DND-41 (cell line): Measurements from ENCODE around the gene ITGA1.

Experiments used
- ATAC-seq: fragments of 200-7000 bp; cut with Tn5 transposase; 3 replicates; pipeline ENCODE4 v1.9.1; 2021; ENCODE audit warnings: low read depth; ENCODE audit not compliant: insufficient read depth
- DNase-seq: peaks from one replicate; pipeline ENCODE4 v3.0.0-alpha.2; 2020
- H2AFZ ChIP-seq: 2 replicates; pipeline ENCODE4 v1.6.0; 2012; ENCODE audit warnings: low read depth, low read length
- H3K27ac ChIP-seq: 2 replicates; pipeline ENCODE4 v1.5.1; 2012; ENCODE audit warnings: low read length, inconsistent platforms
- H3K27me3 ChIP-seq: fragments of 200-600 bp; sonication (generic); 2 replicates; pipeline ENCODE4 v1.6.0; 2012; ENCODE audit warnings: low read length, mild to moderate bottlenecking, inconsistent platforms; ENCODE audit not compliant: insufficient read depth, poor library complexity
- H3K36me3 ChIP-seq: 2 replicates; pipeline ENCODE4 v1.5.1; 2012; ENCODE audit warnings: low read length, inconsistent platforms; ENCODE audit not compliant: insufficient read depth
- H3K4me1 ChIP-seq: 2 replicates; pipeline ENCODE4 v1.5.1; 2012; ENCODE audit warnings: mild to moderate bottlenecking, low read length; ENCODE audit not compliant: insufficient read depth
- H3K4me2 ChIP-seq: 2 replicates; pipeline ENCODE4 v1.6.0; 2012; ENCODE audit warnings: mild to moderate bottlenecking, moderate library complexity, low read length, inconsistent platforms; ENCODE audit not compliant: insufficient read depth
- H3K4me3 ChIP-seq, 2 experiments: fragments of 200-600 bp in 1 of 2; shearing (Covaris generic) in 1 of 2; 2 replicates each; pipeline ENCODE4 v1.5.1; 2012 to 2016; ENCODE audit warnings: inconsistent platforms in 2 of 2, low read length in 2 of 2, mild to moderate bottlenecking in 2 of 2, low read depth in 1 of 2, moderate library complexity in 1 of 2
- H3K79me2 ChIP-seq: 2 replicates; pipeline ENCODE4 v1.6.0; 2012; ENCODE audit warnings: low read length, inconsistent platforms; ENCODE audit not compliant: insufficient read depth
- H3K9ac ChIP-seq: 2 replicates; pipeline ENCODE4 v1.6.0; 2012; ENCODE audit warnings: low read depth, mild to moderate bottlenecking, inconsistent platforms, low read length, moderate library complexity
- H3K9me3 ChIP-seq: 2 replicates; pipeline ENCODE4 v1.5.1; 2012; ENCODE audit warnings: low read length, moderate library complexity, mild to moderate bottlenecking, inconsistent platforms; ENCODE audit not compliant: insufficient read depth, severe bottlenecking
- H4K20me1 ChIP-seq: 2 replicates; pipeline ENCODE4 v1.6.0; 2012; ENCODE audit warnings: low read length; ENCODE audit not compliant: insufficient read depth
- EZH2 ChIP-seq: IDR thresholded peaks from 3 replicates; pipeline ENCODE4 v1.6.1; 2012; ENCODE audit warnings: borderline replicate concordance, low read depth, mild to moderate bottlenecking, moderate library complexity, low read length, inconsistent platforms; ENCODE audit not compliant: severe bottlenecking
- TF ChIP-seq, protein P1 (sequence below): IDR thresholded peaks from 2 replicates; pipeline ENCODE4 v1.5.1; 2012; ENCODE audit warnings: borderline replicate concordance, low read length, moderate library complexity, mild to moderate bottlenecking; ENCODE audit not compliant: poor library complexity, severe bottlenecking; ENCODE audit errors: extremely low read depth

ITGA1 gene

DNA sequence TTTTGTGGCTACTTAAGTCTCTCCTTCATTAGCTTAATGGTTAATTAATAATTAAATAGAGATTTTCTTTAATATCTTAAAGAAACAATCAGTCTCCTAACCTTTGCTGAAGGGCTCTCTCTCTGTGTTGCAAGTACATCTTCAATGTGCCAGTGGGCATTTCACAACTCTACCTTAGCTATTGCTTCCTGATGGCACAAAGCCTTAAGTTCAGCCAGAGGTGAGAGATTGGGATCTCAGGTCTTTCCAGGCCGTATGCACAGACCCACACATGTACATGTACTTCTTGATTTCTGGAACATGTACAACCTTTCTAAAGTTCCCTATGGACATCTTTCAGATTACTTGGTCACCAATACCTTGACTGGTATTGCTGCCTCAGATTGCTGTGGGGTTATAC is 8.9 kb upstream of the ITGA1 start:
- no peak for ATAC-seq
- DNase-seq: no peak
- no peaks in the 10 kb centered on the region for H3K36me3 ChIP-seq

DNA sequence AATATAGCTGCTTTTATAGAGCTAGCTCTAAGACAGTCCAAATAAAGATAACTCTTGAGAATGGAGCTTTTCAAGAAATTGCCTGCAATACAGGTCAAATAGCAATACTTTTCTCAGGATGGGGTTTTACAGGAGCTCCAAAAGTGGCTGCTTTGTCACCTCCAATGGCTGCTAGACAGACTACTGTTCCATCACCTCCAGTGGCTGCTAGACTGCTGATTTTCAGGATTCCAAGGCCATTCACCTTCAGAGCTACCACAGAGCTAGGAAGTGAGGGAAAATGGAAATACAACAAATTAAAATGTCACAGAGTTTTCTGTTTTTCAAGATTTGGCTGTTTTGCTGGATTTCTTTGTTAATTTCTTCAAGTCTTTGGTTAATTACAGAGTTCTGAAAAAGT is 8.5 kb upstream of the ITGA1 start:
- no peak overlapping the region for H3K9ac ChIP-seq
- ATAC-seq (no peak), DNase-seq (no peak)
- TF ChIP-seq EZH2: no peak
- TF ChIP-seq, protein P1, sequence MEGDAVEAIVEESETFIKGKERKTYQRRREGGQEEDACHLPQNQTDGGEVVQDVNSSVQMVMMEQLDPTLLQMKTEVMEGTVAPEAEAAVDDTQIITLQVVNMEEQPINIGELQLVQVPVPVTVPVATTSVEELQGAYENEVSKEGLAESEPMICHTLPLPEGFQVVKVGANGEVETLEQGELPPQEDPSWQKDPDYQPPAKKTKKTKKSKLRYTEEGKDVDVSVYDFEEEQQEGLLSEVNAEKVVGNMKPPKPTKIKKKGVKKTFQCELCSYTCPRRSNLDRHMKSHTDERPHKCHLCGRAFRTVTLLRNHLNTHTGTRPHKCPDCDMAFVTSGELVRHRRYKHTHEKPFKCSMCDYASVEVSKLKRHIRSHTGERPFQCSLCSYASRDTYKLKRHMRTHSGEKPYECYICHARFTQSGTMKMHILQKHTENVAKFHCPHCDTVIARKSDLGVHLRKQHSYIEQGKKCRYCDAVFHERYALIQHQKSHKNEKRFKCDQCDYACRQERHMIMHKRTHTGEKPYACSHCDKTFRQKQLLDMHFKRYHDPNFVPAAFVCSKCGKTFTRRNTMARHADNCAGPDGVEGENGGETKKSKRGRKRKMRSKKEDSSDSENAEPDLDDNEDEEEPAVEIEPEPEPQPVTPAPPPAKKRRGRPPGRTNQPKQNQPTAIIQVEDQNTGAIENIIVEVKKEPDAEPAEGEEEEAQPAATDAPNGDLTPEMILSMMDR: no peak
- peaks cover 13% of the 10 kb centered on the region for H3K4me1 ChIP-seq
- no peaks in the 10 kb centered on the region for H3K9me3 ChIP-seq
- H3K27ac ChIP-seq: no peak overlapping the region
- H3K36me3 ChIP-seq: no peaks in the 10 kb centered on the region
- H2AFZ ChIP-seq: no peak overlapping the region
- no peaks in the 10 kb centered on the region for H4K20me1 ChIP-seq
- H3K4me2 ChIP-seq: no peak overlapping the region
- H3K79me2 ChIP-seq: no peaks in the 10 kb centered on the region
- H3K4me3 ChIP-seq: no peak overlapping the region
- no peaks in the 10 kb centered on the region for H3K27me3 ChIP-seq

More for the DNA sequence above, 8.9 kb upstream of the ITGA1 start:
- TF ChIP-seq EZH2: no peak
- TF ChIP-seq, protein P1: no peak
- no peaks in the 10 kb centered on the region for H3K79me2 ChIP-seq
- H3K4me1 ChIP-seq: peaks cover 17% of the 10 kb centered on the region
- H3K27ac ChIP-seq: no peak overlapping the region
- H3K4me3 ChIP-seq: no peak overlapping the region
- no peaks in the 10 kb centered on the region for H4K20me1 ChIP-seq
- no peak overlapping the region for H3K4me2 ChIP-seq
- H3K9me3 ChIP-seq: no peaks in the 10 kb centered on the region
- H2AFZ ChIP-seq: no peak overlapping the region
- no peak overlapping the region for H3K9ac ChIP-seq
- no peaks in the 10 kb centered on the region for H3K27me3 ChIP-seq

DNA sequence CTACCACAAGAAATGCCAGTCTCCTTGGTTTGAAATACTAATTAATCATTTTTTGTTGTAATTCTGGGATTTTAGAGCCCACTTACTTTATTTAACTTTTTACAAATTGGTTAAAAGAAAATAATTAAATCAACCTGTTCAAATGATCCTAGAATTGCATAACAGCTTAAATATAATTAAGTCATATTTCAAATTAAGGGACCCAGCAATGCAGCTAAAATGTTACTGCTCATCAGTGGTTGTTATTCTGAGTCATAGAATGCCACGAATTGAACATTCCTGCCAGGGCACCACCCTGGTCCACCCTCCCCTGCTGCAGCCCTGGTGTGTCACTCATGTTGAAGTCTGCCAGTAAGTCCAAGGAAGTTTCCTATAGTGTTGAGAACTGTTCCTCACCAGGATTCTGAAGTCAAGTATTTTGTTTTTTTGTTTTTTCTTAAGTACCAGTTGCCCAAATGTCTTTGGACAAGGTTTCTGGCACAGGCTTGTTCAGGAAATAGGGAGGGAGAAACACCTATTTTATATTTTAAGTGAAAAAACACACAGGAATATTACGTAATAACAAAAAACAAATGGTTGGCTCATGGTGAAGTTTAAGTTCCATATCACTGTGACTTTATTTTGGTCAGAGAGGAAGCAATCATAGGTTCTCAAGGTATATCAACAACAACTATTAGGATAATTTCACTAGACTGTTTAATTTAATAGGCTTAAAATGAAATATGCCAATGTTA is 4.3 kb upstream of the ITGA1 start:
- no peak overlapping the region for H3K27ac ChIP-seq
- no peak overlapping the region for H3K4me3 ChIP-seq
- no peak overlapping the region for H3K4me2 ChIP-seq
- ATAC-seq: no peak
- TF ChIP-seq, protein P1: no peak
- no peak for TF ChIP-seq EZH2
- H3K9ac ChIP-seq: no peak overlapping the region
- H3K79me2 ChIP-seq: peaks cover 7% of the 10 kb centered on the region
- H2AFZ ChIP-seq: no peak overlapping the region
- H4K20me1 ChIP-seq: no peaks in the 10 kb centered on the region
- no peak for DNase-seq
- H3K36me3 ChIP-seq: no peaks in the 10 kb centered on the region
- H3K27me3 ChIP-seq: no peaks in the 10 kb centered on the region
- no peaks in the 10 kb centered on the region for H3K9me3 ChIP-seq
- peaks cover 14% of the 10 kb centered on the region for H3K4me1 ChIP-seq

DNA sequence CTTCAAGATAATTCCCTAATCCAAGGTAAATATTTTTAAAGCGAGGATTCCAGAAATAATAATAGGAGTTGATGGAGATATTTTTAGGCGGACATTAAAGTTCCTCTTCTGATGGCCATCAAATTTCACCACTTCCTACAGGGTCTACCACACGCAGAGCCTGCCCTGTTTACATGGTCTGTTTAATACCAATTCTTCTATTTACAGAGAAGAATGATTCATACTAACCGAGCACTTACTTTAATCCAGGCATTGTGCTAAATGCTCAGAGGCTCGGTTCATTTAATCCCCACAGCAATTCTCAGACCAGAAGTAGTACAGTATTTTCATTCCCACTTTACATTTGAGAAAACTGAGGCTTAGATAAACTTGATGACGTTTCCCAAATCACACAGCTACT is 3.0 kb upstream of the ITGA1 start:
- ATAC-seq (no peak), DNase-seq (no peak)

More for the DNA sequence above, 3.0 kb upstream of the ITGA1 start:
- H3K4me3 ChIP-seq: no peak overlapping the region
- H3K9ac ChIP-seq: no peak overlapping the region
- no peaks in the 10 kb centered on the region for H4K20me1 ChIP-seq
- no peak for TF ChIP-seq EZH2
- TF ChIP-seq, protein P1: no peak
- no peak overlapping the region for H3K4me2 ChIP-seq
- H3K27me3 ChIP-seq: no peaks in the 10 kb centered on the region
- peaks cover 27% of the 10 kb centered on the region for H3K4me1 ChIP-seq
- H3K27ac ChIP-seq: no peak overlapping the region
- H3K36me3 ChIP-seq: no peaks in the 10 kb centered on the region
- peaks cover 21% of the 10 kb centered on the region for H3K79me2 ChIP-seq
- no peak overlapping the region for H2AFZ ChIP-seq
- H3K9me3 ChIP-seq: no peaks in the 10 kb centered on the region
